ENCODE data around the gene ZNF320.
"Not testable (repeated sequence)": the region's sequence is repeated elsewhere in the genome, so short reads cannot be mapped to it uniquely, and the experiment has no call there.

ZNF320 gene

GRCh38 chr19:52922841-52923777 is 25.7 kb upstream of the ZNF320 start, which contains the start of gene ZNF888:
ZNF888 (minus strand) TSS chr19:52923428; CDS start chr19:52917873, 5,555 bp downstream.
- peak; percentile 85 for FAIRE-seq
- DNase-seq (ENCODE audit: insufficient read length, low spot score): peak; percentile 83
- TF ChIP-seq SPI1 (IDR thresholded peaks at IDR 0.05; ENCODE audit: low read depth, low read length): no peak
- no peak for TF ChIP-seq PAX5 (IDR thresholded peaks at IDR 0.05; ENCODE audit: insufficient read depth, low read length, severe bottlenecking)
- peak; percentile 71; the same call in 1 of the 2 replicates for TF ChIP-seq POLR2AphosphoS5 (IDR thresholded peaks at IDR 0.05; ENCODE audit: low read depth, low read length)
- TF ChIP-seq TAF1 (IDR thresholded peaks at IDR 0.05; ENCODE audit: low read depth, low read length): peak; percentile 39; the same call in 1 of the 2 replicates
- peak; percentile 68; the same call in 1 of the 2 replicates for TF ChIP-seq POLR2A (IDR thresholded peaks at IDR 0.05; ENCODE audit: low read depth, low read length)
- TF ChIP-seq POU2F2 (IDR thresholded peaks at IDR 0.05; ENCODE audit: low read depth, low read length): no peak

- DNase-seq (ENCODE audit: insufficient read length, low spot score) (no peak), FAIRE-seq (no peak)
- TF ChIP-seq TAF1 (IDR thresholded peaks at IDR 0.05; ENCODE audit: low read depth, low read length) (no peak), SPI1 (IDR thresholded peaks at IDR 0.05; ENCODE audit: low read depth, low read length) (no peak), POLR2A (IDR thresholded peaks at IDR 0.05; ENCODE audit: low read depth, low read length) (no peak), POLR2AphosphoS5 (IDR thresholded peaks at IDR 0.05; ENCODE audit: low read depth, low read length) (no peak), POU2F2 (IDR thresholded peaks at IDR 0.05; ENCODE audit: low read depth, low read length) (no peak), PAX5 (IDR thresholded peaks at IDR 0.05; ENCODE audit: insufficient read depth, low read length, severe bottlenecking) (no peak)
Measured at GRCh38 chr19:52917531-52917930, 20.1 kb upstream of the ZNF320 start.

GRCh38 chr19:52910648-52911047 is 13.2 kb upstream of the ZNF320 start:
- FAIRE-seq (no peak), DNase-seq (ENCODE audit: insufficient read length, low spot score) (no peak)
- TF ChIP-seq PAX5 (IDR thresholded peaks at IDR 0.05; ENCODE audit: insufficient read depth, low read length, severe bottlenecking) (no peak), POLR2AphosphoS5 (IDR thresholded peaks at IDR 0.05; ENCODE audit: low read depth, low read length) (no peak), SPI1 (IDR thresholded peaks at IDR 0.05; ENCODE audit: low read depth, low read length) (no peak), TAF1 (IDR thresholded peaks at IDR 0.05; ENCODE audit: low read depth, low read length) (no peak), POU2F2 (IDR thresholded peaks at IDR 0.05; ENCODE audit: low read depth, low read length) (no peak), POLR2A (IDR thresholded peaks at IDR 0.05; ENCODE audit: low read depth, low read length) (no peak)

- DNase-seq (ENCODE audit: insufficient read length, low spot score); FAIRE-seq: not testable (repeated sequence)
Measured at GRCh38 chr19:52904052-52904780, 6.8 kb upstream of the ZNF320 start.

GRCh38 chr19:52901842-52902241 is 4.4 kb upstream of the ZNF320 start:
- FAIRE-seq: no peak
- DNase-seq (ENCODE audit: insufficient read length, low spot score): no peak
- TF ChIP-seq POLR2A (IDR thresholded peaks at IDR 0.05; ENCODE audit: low read depth, low read length): no peak
- no peak for TF ChIP-seq PAX5 (IDR thresholded peaks at IDR 0.05; ENCODE audit: insufficient read depth, low read length, severe bottlenecking)
- no peak for TF ChIP-seq POU2F2 (IDR thresholded peaks at IDR 0.05; ENCODE audit: low read depth, low read length)
- no peak for TF ChIP-seq POLR2AphosphoS5 (IDR thresholded peaks at IDR 0.05; ENCODE audit: low read depth, low read length)
- no peak for TF ChIP-seq TAF1 (IDR thresholded peaks at IDR 0.05; ENCODE audit: low read depth, low read length)
- TF ChIP-seq SPI1 (IDR thresholded peaks at IDR 0.05; ENCODE audit: low read depth, low read length): no peak

GRCh38 chr19:52898596-52898995 is 1.2 kb upstream of the ZNF320 start:
- DNase-seq (ENCODE audit: insufficient read length, low spot score); FAIRE-seq: not testable (repeated sequence)

GRCh38 chr19:52898101-52898500 is 666 bp upstream of the ZNF320 start:
- no peak for FAIRE-seq
- DNase-seq (ENCODE audit: insufficient read length, low spot score): no peak

GRCh38 chr19:52896431-52897137 is 851 bp downstream of the ZNF320 start:
- peak; percentile 3 for DNase-seq (ENCODE audit: insufficient read length, low spot score)
- no peak for FAIRE-seq
- TF ChIP-seq POLR2AphosphoS5 (IDR thresholded peaks at IDR 0.05; ENCODE audit: low read depth, low read length) (no peak), POLR2A (IDR thresholded peaks at IDR 0.05; ENCODE audit: low read depth, low read length) (no peak), TAF1 (IDR thresholded peaks at IDR 0.05; ENCODE audit: low read depth, low read length) (no peak), SPI1 (IDR thresholded peaks at IDR 0.05; ENCODE audit: low read depth, low read length) (no peak), PAX5 (IDR thresholded peaks at IDR 0.05; ENCODE audit: insufficient read depth, low read length, severe bottlenecking) (no peak), POU2F2 (IDR thresholded peaks at IDR 0.05; ENCODE audit: low read depth, low read length) (no peak)

More at GRCh38 chr19:52898101-52898500, 666 bp upstream of the ZNF320 start:
- no peak for TF ChIP-seq TAF1 (IDR thresholded peaks at IDR 0.05; ENCODE audit: low read depth, low read length)
- no peak for TF ChIP-seq POU2F2 (IDR thresholded peaks at IDR 0.05; ENCODE audit: low read depth, low read length)
- no peak for TF ChIP-seq POLR2A (IDR thresholded peaks at IDR 0.05; ENCODE audit: low read depth, low read length)
- no peak for TF ChIP-seq POLR2AphosphoS5 (IDR thresholded peaks at IDR 0.05; ENCODE audit: low read depth, low read length)
- no peak for TF ChIP-seq SPI1 (IDR thresholded peaks at IDR 0.05; ENCODE audit: low read depth, low read length)
- TF ChIP-seq PAX5 (IDR thresholded peaks at IDR 0.05; ENCODE audit: insufficient read depth, low read length, severe bottlenecking): no peak

- no peak for FAIRE-seq
- TF ChIP-seq PAX5 (IDR thresholded peaks at IDR 0.05; ENCODE audit: insufficient read depth, low read length, severe bottlenecking): no peak
- TF ChIP-seq SPI1 (IDR thresholded peaks at IDR 0.05; ENCODE audit: low read depth, low read length): no peak
- TF ChIP-seq POLR2A (IDR thresholded peaks at IDR 0.05; ENCODE audit: low read depth, low read length): no peak
- TF ChIP-seq POLR2AphosphoS5 (IDR thresholded peaks at IDR 0.05; ENCODE audit: low read depth, low read length): no peak
- TF ChIP-seq POU2F2 (IDR thresholded peaks at IDR 0.05; ENCODE audit: low read depth, low read length): no peak
- no peak for TF ChIP-seq TAF1 (IDR thresholded peaks at IDR 0.05; ENCODE audit: low read depth, low read length)
- DNase-seq (ENCODE audit: insufficient read length, low spot score): no peak
Measured at GRCh38 chr19:52891336-52891735, 6.1 kb downstream of the ZNF320 start.
